Pulmonary artery endothelial cell (primary cell): ENCODE results near the gene EFCAB9. TPM values are rescaled to one million over a fixed set of nuclear protein-coding genes. Genes with fewer than 3 reads are reported as not detected.
"Not testable (repeated sequence)": the region's sequence is repeated elsewhere in the genome, so short reads cannot be mapped to it uniquely, and the experiment has no call there.

ENCODE experiments used
- DNase-seq: peaks from one replicate; pipeline ENCODE4 v3.0.0-alpha.2; 2011; ENCODE audit warnings: low read depth, low spot score
- total RNA-seq: library from RNA; depleted of rRNA; stranded (reverse); fragments of >200 nt; gene quantifications from 2 replicates; pipeline ENCODE4 v1.2.3, GENCODE V29; 2014

Gene EFCAB9
- total RNA-seq, result not detected in 2 replicates

GRCh38 chr5:172193872-172194271 is at the start of gene EFCAB9:
Gene EFCAB9, plus strand, starts transcription at chr5:172194172. Its CDS starts 1 bp downstream, at chr5:172194173.
- DNase-seq, result no peak

- DNase-seq, result no peak
Measured at GRCh38 chr5:172144291-172144815, 49.6 kb upstream of the EFCAB9 start.

GRCh38 chr5:172144931-172145869 is 48.8 kb upstream of the EFCAB9 start:
- no peak for DNase-seq

- DNase-seq, result no peak
Measured at GRCh38 chr5:172145870-172146747, 47.9 kb upstream of the EFCAB9 start.

- DNase-seq, result no peak
Measured at GRCh38 chr5:172146748-172147092, 47.3 kb upstream of the EFCAB9 start.

GRCh38 chr5:172147857-172148256 is 46.1 kb upstream of the EFCAB9 start:
- no peak for DNase-seq

- DNase-seq, result no peak
Measured at GRCh38 chr5:172148381-172148780, 45.6 kb upstream of the EFCAB9 start.

- no peak for DNase-seq
Measured at GRCh38 chr5:172149073-172149472, 44.9 kb upstream of the EFCAB9 start.

GRCh38 chr5:172149481-172149880 is 44.5 kb upstream of the EFCAB9 start:
- DNase-seq, result not testable (repeated sequence)

- DNase-seq, result no peak
Measured at GRCh38 chr5:172150514-172151425, 43.2 kb upstream of the EFCAB9 start.

GRCh38 chr5:172151661-172152210 is 42.2 kb upstream of the EFCAB9 start:
- no peak for DNase-seq

GRCh38 chr5:172153695-172154094 is 40.3 kb upstream of the EFCAB9 start:
- DNase-seq, result no peak

- not testable (repeated sequence) for DNase-seq
Measured at GRCh38 chr5:172155101-172155500, 38.9 kb upstream of the EFCAB9 start.

GRCh38 chr5:172156541-172156994 is 37.4 kb upstream of the EFCAB9 start:
- DNase-seq, result peak; percentile 95

GRCh38 chr5:172159016-172159415 is 35.0 kb upstream of the EFCAB9 start:
- no peak for DNase-seq

GRCh38 chr5:172160506-172160905 is 33.5 kb upstream of the EFCAB9 start:
- DNase-seq, result no peak

- no peak for DNase-seq
Measured at GRCh38 chr5:172162323-172162986, 31.5 kb upstream of the EFCAB9 start.

- no peak for DNase-seq
Measured at GRCh38 chr5:172162987-172163343, 31.0 kb upstream of the EFCAB9 start.

- no peak for DNase-seq
Measured at GRCh38 chr5:172163346-172163745, 30.6 kb upstream of the EFCAB9 start.

GRCh38 chr5:172164769-172165212 is 29.2 kb upstream of the EFCAB9 start:
- no peak for DNase-seq
